ENCODE data around the gene NUDT2.

- TF ChIP-seq, protein P1, sequence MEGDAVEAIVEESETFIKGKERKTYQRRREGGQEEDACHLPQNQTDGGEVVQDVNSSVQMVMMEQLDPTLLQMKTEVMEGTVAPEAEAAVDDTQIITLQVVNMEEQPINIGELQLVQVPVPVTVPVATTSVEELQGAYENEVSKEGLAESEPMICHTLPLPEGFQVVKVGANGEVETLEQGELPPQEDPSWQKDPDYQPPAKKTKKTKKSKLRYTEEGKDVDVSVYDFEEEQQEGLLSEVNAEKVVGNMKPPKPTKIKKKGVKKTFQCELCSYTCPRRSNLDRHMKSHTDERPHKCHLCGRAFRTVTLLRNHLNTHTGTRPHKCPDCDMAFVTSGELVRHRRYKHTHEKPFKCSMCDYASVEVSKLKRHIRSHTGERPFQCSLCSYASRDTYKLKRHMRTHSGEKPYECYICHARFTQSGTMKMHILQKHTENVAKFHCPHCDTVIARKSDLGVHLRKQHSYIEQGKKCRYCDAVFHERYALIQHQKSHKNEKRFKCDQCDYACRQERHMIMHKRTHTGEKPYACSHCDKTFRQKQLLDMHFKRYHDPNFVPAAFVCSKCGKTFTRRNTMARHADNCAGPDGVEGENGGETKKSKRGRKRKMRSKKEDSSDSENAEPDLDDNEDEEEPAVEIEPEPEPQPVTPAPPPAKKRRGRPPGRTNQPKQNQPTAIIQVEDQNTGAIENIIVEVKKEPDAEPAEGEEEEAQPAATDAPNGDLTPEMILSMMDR (IDR thresholded peaks at IDR 0.05; ENCODE audit: insufficient read depth, low read depth, low read length), result no peak
- no peak for TF ChIP-seq EZH2 (IDR thresholded peaks at IDR 0.05; ENCODE audit: insufficient read depth, low read length)
These were observed 12.4 kb downstream of the NUDT2 start for GRCh38 chr9:34341659-34342295.
